T-helper 2 cell treated with Interferon-gamma antibody and Interleukin-4, amounts not matched to agents 5 μg/mL and 100 μg/mL, for 36 hours (primary cell): Measurements from ENCODE around the gene FGD3.

ENCODE experiments used
- DNase-seq: peaks from one replicate; pipeline ENCODE4 v3.0.0; 2021; ENCODE audit warnings: low spot score
- H3K27ac Mint-ChIP-seq: one replicate; pipeline ENCODE4 v1.8.0; 2021; ENCODE audit warnings: mild to moderate bottlenecking, mixed read lengths
- H3K27me3 Mint-ChIP-seq: one replicate; pipeline ENCODE4 v1.8.0; 2021; ENCODE audit warnings: low read depth, mixed read lengths
- H3K36me3 Mint-ChIP-seq: one replicate; pipeline ENCODE4 v1.8.0; 2021; ENCODE audit warnings: low read depth, mixed read lengths
- H3K4me1 Mint-ChIP-seq: one replicate; pipeline ENCODE4 v1.8.0; 2021; ENCODE audit warnings: low read depth, mixed read lengths
- H3K4me3 Mint-ChIP-seq: one replicate; pipeline ENCODE4 v1.8.0; 2022; ENCODE audit warnings: mild to moderate bottlenecking, moderate library complexity, mixed read lengths
- H3K9me3 Mint-ChIP-seq: one replicate; pipeline ENCODE4 v1.8.0; 2021; ENCODE audit warnings: mixed read lengths

The FGD3 gene

GRCh38 chr9:92948038-92948534, 763 bp downstream of the FGD3 start:
- peak overlapping the region; percentile 86 for H3K4me3 Mint-ChIP-seq
- peaks cover 20% of the 10 kb centered on the region for H3K4me1 Mint-ChIP-seq
- H3K36me3 Mint-ChIP-seq, result peaks cover 4% of the 10 kb centered on the region
- peaks cover 26% of the 10 kb centered on the region for H3K27me3 Mint-ChIP-seq
- H3K27ac Mint-ChIP-seq, result no peak overlapping the region
- H3K9me3 Mint-ChIP-seq, result no peaks in the 10 kb centered on the region
- no peak for DNase-seq

- Mint-ChIP-seq H3K9me3 (no peaks in the 10 kb centered on the region), H3K4me1 (peaks cover 25% of the 10 kb centered on the region), H3K36me3 (peaks cover 4% of the 10 kb centered on the region), H3K4me3 (no peak overlapping the region), H3K27me3 (peaks cover 26% of the 10 kb centered on the region), H3K27ac (no peak overlapping the region)
- no peak for DNase-seq
Measured at GRCh38 chr9:92948632-92949031, 1.3 kb downstream of the FGD3 start.

- Mint-ChIP-seq H3K27ac (no peak overlapping the region), H3K4me3 (no peak overlapping the region), H3K27me3 (peaks cover 26% of the 10 kb centered on the region), H3K9me3 (no peaks in the 10 kb centered on the region), H3K36me3 (peaks cover 4% of the 10 kb centered on the region), H3K4me1 (peaks cover 32% of the 10 kb centered on the region)
- no peak for DNase-seq
Measured at GRCh38 chr9:92949266-92949982, 2.1 kb downstream of the FGD3 start.

GRCh38 chr9:92950359-92950955, 3.1 kb downstream of the FGD3 start:
- no peak overlapping the region for H3K4me3 Mint-ChIP-seq
- peaks cover 26% of the 10 kb centered on the region for H3K27me3 Mint-ChIP-seq
- H3K9me3 Mint-ChIP-seq, result no peaks in the 10 kb centered on the region
- DNase-seq, result no peak
- no peak overlapping the region for H3K27ac Mint-ChIP-seq
- H3K36me3 Mint-ChIP-seq, result peaks cover 4% of the 10 kb centered on the region
- H3K4me1 Mint-ChIP-seq, result peaks cover 40% of the 10 kb centered on the region

GRCh38 chr9:92952906-92953610, 5.7 kb downstream of the FGD3 start:
- DNase-seq, result no peak
- Mint-ChIP-seq H3K4me3 (peak overlapping the region; percentile 83), H3K27ac (peak overlapping the region; percentile 90), H3K36me3 (peaks cover 1% of the 10 kb centered on the region), H3K4me1 (peaks cover 46% of the 10 kb centered on the region), H3K9me3 (no peaks in the 10 kb centered on the region), H3K27me3 (peaks cover 18% of the 10 kb centered on the region)

GRCh38 chr9:92954049-92954861, 6.9 kb downstream of the FGD3 start:
- peaks cover 11% of the 10 kb centered on the region for H3K27me3 Mint-ChIP-seq
- DNase-seq, result peak; percentile 77
- H3K36me3 Mint-ChIP-seq, result peaks cover 1% of the 10 kb centered on the region
- H3K4me3 Mint-ChIP-seq, result peak overlapping the region; percentile 83
- H3K27ac Mint-ChIP-seq, result peak overlapping the region; percentile 90
- H3K9me3 Mint-ChIP-seq, result no peaks in the 10 kb centered on the region
- H3K4me1 Mint-ChIP-seq, result peaks cover 50% of the 10 kb centered on the region

GRCh38 chr9:92954886-92955285, 7.6 kb downstream of the FGD3 start:
- no peak for DNase-seq
- H3K9me3 Mint-ChIP-seq, result no peaks in the 10 kb centered on the region
- H3K4me3 Mint-ChIP-seq, result peak overlapping the region; percentile 83
- peaks cover 1% of the 10 kb centered on the region for H3K36me3 Mint-ChIP-seq
- H3K27me3 Mint-ChIP-seq, result peaks cover 4% of the 10 kb centered on the region
- H3K27ac Mint-ChIP-seq, result peak overlapping the region; percentile 90
- H3K4me1 Mint-ChIP-seq, result peaks cover 50% of the 10 kb centered on the region

GRCh38 chr9:92960561-92961290, 13.4 kb downstream of the FGD3 start:
- peaks cover 12% of the 10 kb centered on the region for H3K9me3 Mint-ChIP-seq
- no peak overlapping the region for H3K27ac Mint-ChIP-seq
- peaks cover 29% of the 10 kb centered on the region for H3K36me3 Mint-ChIP-seq
- no peak for DNase-seq
- H3K4me1 Mint-ChIP-seq, result peaks cover 46% of the 10 kb centered on the region
- no peak overlapping the region for H3K4me3 Mint-ChIP-seq
- H3K27me3 Mint-ChIP-seq, result no peaks in the 10 kb centered on the region

GRCh38 chr9:92961627-92962302, 14.4 kb downstream of the FGD3 start:
- H3K27ac Mint-ChIP-seq, result peak overlapping the region; percentile 84

GRCh38 chr9:92962303-92962649, 15.0 kb downstream of the FGD3 start:
- Mint-ChIP-seq H3K27ac (peak overlapping the region; percentile 84), H3K4me3 (peak overlapping the region; percentile 59), H3K4me1 (peaks cover 39% of the 10 kb centered on the region), H3K36me3 (peaks cover 45% of the 10 kb centered on the region), H3K27me3 (no peaks in the 10 kb centered on the region), H3K9me3 (peaks cover 12% of the 10 kb centered on the region)
- DNase-seq, result no peak

More at GRCh38 chr9:92961627-92962302, 14.4 kb downstream of the FGD3 start:
- Mint-ChIP-seq H3K36me3 (peaks cover 39% of the 10 kb centered on the region), H3K9me3 (peaks cover 12% of the 10 kb centered on the region), H3K27me3 (no peaks in the 10 kb centered on the region), H3K4me1 (peaks cover 39% of the 10 kb centered on the region), H3K4me3 (peak overlapping the region; percentile 59)
- no peak for DNase-seq

- DNase-seq, result no peak
- peak overlapping the region; percentile 84 for H3K27ac Mint-ChIP-seq
- H3K9me3 Mint-ChIP-seq, result peaks cover 12% of the 10 kb centered on the region
- H3K4me3 Mint-ChIP-seq, result peak overlapping the region; percentile 59
- no peaks in the 10 kb centered on the region for H3K27me3 Mint-ChIP-seq
- H3K36me3 Mint-ChIP-seq, result peaks cover 47% of the 10 kb centered on the region
- H3K4me1 Mint-ChIP-seq, result peaks cover 38% of the 10 kb centered on the region
Measured at GRCh38 chr9:92962846-92963245, 15.5 kb downstream of the FGD3 start.

- peak overlapping the region; percentile 94 for H3K4me3 Mint-ChIP-seq
- peaks cover 12% of the 10 kb centered on the region for H3K9me3 Mint-ChIP-seq
- H3K27me3 Mint-ChIP-seq, result no peaks in the 10 kb centered on the region
- peak overlapping the region; percentile 99 for H3K27ac Mint-ChIP-seq
- H3K36me3 Mint-ChIP-seq, result peaks cover 50% of the 10 kb centered on the region
- peaks cover 43% of the 10 kb centered on the region for H3K4me1 Mint-ChIP-seq
- DNase-seq, result peak; percentile 69
Measured at GRCh38 chr9:92963831-92964606, 16.7 kb downstream of the FGD3 start.
